Activated CD4-positive, CD25-positive, alpha-beta regulatory T cell treated with anti-CD3 and anti-CD28 coated beads, Interleukin-2, amount 50 U/mL, for 24 hours (primary cell): ENCODE data around the gene CACNG8.
"Not testable (repeated sequence)": the region's sequence is repeated elsewhere in the genome, so short reads cannot be mapped to it uniquely, and the experiment has no call there.

Experiments
- ATAC-seq, 2 donors: fragments of 150-1000 bp; cut with Tn5 transposase; one replicate each; pipeline ENCODE4 v1.10.0; 2021; ENCODE audit warnings: mild to moderate bottlenecking in 1 of 2, moderate library complexity in 1 of 2

Gene CACNG8

DNA sequence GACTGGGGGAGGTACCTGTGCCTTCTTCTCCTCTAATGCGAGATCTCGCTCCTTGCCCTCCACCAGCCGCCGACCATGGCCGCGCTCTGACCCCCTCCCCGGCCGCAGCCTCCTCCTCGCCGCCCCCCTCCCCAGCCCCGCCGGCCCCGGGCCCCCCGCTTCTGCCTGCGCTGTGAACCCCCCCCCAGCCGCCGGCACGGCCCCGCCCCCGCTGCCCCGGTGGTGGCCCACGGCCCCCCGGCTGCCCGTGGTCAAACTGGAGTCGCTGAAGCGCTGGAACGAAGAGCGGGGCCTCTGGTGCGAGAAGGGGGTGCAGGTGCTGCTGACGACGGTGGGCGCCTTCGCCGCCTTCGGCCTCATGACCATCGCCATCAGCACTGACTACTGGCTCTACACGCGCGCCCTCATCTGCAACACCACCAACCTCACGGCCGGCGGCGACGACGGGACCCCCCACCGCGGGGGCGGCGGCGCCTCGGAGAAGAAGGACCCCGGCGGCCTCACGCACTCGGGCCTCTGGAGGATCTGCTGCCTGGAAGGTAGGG, at the start of gene CACNG8:
Gene CACNG8 (plus strand): TSS at position 51 of the 545 bp plus-strand sequence.
- no peak for ATAC-seq

DNA sequence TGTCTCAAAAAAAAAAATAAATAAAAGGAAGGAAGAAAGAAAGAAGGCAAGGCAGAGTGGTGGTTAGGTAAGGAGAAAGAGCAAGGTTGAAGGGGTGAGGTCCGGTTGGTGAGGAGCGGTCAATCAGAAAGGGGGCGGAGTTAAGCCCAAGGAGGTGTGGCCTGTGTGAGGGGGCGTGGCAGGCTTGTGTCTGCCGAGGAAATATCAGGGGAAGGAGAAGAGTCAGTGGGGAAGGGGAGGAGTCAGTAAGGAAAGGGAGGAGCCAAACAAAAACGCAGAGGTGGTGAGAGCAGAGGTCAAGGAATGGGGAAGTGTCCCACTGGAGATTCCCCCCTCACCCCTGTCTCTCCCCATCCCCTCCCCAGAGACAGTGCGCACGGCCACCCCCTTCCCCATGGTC, 47.7 kb upstream of the CACNG8 start:
- ATAC-seq = no peak

DNA sequence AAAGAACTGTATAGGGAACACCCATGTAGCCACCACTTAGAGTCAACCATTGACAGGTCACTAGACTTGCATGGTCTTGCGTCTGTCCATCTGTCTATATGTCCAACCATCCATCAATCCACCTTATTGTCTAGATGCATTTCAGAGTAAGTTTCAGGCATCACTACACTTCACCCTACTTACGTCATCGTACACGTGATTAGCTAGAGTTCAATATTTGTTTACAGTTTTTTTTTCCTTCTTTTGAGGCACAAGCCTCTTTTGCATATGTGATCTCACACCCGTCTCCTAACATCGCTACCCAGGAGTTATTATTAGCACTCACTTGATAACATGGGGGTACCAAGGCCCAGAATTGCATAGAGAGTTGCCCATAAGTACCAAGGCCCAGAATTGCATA, 46.7 kb upstream of the CACNG8 start:
- ATAC-seq = no peak

DNA sequence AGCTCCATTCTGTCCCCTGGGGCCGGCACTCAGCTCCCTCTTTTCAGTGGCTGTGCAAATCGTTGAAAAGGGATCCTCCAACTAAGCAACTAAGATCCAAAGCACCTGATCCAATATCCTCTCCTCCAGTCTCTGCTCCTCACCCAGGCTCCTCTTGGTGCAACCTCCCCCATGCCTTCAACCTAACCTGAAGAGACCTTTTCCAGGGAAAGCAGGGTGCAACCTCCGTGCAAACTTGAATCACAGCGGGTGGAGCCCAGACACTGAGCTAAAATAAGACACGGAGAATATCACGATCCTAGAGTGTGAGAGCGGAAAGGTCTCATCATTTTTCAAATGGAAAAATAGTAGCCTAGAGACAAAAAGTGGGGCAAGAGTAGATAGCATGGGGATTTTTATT, 45.4 kb upstream of the CACNG8 start:
- no peak for ATAC-seq

DNA sequence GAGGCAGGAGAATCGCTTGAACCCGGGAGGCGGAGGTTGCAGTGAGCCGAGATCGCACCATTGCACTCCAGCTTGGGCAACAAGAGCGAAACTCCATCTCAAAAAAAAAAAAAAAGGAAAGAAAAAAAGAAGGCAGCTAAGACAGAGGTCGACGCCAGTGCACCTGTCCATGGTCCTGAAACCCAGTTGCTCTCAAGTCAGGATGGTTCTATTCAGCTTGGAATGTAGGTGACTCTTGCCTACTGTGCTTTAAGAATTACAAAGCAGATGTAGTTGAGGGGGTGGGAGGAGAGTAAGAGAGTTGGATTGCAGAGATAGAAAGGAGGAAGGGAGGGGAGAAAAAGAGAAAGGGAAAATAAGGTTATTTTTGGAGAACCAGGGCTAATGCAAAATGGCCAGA, 35.0 kb upstream of the CACNG8 start:
- ATAC-seq = no peak

DNA sequence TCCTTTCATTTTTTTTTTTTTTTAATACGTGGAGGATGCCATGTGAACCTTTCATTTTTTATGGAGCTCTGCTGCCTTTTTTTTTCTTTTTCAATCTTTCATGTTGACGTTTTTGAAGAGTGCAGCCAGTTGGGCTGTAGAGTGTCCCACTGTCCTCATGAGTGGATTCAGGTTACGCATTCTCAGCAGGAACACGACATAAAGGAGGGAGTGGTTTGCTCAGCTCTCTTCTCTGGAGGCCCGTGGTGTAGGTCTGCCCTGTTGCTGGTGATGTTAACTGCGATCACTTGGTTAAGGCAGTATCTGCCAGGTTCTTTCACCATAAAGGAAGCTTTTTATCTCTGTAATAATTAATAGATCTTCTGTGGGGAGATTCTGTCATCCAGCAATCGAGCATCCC, 26.7 kb upstream of the CACNG8 start:
- ATAC-seq = no peak

DNA sequence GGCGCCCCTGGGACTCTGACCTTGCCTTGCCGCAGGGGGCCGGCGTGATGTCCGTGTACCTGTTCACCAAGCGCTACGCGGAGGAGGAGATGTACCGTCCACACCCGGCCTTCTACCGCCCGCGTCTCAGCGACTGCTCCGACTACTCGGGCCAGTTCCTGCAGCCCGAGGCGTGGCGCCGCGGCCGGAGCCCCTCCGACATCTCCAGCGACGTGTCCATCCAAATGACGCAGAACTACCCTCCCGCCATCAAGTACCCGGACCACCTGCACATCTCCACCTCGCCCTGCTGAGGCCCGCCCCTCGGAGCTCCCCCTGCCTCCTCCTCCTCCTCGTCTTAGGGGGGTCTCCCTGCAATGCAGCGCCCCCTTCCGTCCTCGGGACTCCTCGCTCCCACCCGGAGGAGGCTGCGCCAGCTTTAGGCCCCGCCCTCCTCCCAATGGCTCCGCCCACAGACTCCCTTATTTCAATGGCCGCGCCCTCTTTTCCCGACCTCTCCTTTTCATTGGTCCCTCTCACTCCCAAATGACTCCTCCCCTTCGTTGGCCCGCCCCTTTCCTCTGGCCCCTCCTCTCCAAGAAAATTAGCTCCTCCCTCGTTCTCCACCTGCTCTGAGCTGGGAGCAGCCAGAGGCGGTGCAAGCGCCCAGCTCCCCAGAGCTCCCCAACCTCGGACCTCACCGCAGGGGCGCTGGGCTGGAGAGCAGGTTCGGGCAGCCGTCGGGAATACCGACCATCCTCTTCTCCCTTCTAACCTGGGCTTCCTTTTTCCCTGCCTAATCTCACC, 20.5 kb upstream of the CACNG8 start:
- no peak for ATAC-seq

DNA sequence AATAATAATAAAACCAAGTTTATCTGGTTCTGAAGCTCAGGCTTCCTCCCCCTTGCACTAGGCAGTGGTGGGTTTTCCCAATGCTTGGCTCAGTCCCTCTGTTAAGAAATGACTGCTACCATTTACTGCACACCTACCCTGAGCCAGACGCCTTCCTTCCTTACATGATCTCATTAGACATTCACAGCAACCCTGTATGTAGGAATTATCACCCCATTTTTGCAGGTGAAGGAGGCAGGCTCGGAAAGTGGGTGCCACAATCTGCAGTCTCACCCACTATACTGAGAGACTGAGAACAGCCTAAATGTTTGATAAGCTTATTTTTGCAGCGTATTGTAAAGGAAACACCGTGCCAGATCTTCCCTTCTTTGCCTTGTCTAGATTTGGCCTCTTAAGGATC, 18.3 kb upstream of the CACNG8 start:
- no peak for ATAC-seq

DNA sequence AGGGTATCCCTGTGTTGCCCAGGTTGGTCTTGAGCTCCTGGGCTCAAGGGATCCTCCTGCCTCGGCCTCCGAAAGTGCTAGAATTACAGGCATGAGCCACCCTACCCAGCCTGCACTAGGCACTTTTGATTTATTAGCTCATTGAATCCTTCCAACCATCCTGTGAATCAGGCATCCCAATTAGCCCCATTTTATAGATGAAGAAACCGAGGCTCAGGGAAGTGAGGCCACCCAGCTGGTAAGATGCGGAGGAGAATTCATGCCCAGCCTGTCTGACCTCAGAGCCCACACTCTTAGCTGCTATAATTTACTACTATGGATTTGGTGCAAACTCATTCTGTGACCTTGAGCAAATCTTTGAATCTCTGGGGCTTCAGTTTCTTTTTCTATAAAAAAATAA, 17.8 kb upstream of the CACNG8 start:
- no peak for ATAC-seq

DNA sequence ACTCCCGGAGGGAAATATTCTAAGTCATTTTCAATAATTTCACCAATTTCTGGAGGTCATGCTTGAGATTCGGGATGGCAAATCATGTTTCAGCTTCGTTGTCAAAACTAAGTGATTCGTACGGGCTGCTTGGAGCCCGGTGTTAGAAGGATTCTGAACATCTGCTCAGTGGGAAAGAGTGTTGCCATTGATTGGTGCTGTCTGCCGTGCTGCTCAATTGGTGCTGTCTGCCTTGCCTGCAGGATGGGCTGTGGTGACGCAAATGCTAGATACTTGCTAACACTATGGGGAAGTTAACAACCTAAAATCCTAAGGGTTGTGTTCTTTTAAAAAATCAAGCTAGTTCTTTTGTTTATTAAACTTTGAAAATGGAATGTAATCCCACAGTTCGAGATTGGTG, 17.3 kb upstream of the CACNG8 start:
- ATAC-seq = no peak

DNA sequence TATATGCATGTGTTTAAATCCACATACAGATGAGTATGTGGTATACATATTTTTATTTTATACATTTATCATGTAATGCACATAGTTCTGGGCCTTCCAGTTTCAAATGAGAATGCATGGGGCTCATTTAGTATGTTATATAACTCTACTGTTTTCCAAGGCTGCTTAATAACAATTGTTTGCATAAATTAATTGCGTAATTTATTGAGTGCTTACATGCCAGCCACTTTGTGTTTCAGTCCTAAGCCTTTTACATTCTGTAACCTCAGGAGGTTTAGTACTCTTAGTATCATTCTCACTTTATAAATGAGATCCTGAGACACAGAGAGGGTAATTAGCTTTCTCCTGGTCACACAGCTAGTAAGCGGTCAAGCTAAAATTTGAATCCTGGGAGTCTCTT, 16.7 kb upstream of the CACNG8 start:
- no peak for ATAC-seq

DNA sequence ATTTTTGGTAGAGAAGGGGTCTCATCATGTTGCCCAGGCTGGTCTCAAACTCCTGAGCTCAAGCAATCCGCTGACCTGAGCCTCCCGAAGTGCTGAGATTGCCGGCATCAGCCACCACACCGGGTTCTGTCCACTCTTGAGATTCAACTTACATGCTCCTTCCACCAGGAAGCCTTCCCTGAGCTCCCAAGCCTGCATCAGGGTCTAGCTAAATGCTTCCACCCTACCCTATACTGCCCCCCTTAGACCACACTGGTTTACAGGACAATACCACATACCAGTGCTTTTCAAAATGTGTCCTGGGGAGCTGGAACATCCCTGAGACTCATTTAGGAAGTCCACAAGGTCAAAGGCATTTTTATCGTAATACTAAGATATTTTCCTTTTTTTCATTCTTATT, 15.1 kb upstream of the CACNG8 start:
- ATAC-seq = no peak

DNA sequence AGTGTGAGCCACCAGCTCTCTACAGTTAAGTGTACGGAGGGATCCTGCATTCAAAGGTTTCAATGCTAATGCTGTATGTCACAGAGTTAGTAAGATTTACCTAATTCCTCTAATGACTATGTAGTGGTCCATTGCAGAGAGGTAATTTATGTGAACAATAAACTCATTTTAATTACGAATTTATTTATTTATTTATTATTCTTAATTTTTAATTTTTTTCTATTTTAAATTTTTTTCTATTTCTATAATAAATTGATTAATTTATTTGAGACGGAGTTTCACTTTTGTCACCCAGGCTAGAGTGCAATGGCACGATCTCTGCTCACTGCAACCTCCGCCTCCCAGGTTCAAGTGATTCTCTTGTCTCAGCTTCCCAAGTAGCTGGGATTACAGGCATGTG, 14.1 kb upstream of the CACNG8 start:
- not testable (repeated sequence) for ATAC-seq

DNA sequence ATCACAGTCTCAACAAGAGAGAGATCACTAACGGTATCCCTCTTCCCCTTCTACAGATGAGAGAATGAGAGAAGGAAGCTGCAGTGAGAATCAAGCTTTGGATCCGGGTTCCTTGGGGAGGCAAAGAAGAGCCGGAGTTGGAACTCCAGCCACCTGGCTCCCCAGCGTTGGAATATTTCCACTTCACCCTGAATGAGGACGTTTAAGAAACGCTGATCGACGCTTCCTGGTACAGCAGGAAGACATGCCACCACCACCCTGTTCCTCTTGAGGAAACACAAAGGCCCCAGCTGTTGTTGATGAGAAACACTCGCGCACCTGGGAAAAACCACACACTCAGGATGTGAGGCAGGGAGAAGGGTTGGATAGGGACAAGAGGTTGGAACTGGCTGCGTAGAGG, 11.3 kb upstream of the CACNG8 start:
- no peak for ATAC-seq

DNA sequence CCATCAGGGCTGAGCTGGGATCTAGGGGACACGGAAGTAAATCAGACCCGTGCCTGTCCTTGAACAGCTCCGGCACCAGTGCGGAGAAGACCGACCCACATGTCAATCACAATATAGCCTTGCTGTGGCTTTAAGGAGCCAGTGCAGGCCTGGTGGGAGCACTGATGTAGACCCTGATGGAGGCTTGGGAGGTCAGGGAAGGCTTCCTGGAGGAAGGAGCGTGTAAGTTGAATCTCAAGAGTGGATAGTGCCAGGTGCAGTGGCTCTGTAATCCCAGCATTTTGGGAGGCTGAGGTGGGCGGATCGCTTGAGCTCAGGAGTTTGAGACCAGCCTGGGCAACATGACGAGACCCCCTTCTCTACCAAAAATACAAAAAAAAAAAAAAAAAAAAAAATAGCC, 10.8 kb upstream of the CACNG8 start:
- no peak for ATAC-seq

DNA sequence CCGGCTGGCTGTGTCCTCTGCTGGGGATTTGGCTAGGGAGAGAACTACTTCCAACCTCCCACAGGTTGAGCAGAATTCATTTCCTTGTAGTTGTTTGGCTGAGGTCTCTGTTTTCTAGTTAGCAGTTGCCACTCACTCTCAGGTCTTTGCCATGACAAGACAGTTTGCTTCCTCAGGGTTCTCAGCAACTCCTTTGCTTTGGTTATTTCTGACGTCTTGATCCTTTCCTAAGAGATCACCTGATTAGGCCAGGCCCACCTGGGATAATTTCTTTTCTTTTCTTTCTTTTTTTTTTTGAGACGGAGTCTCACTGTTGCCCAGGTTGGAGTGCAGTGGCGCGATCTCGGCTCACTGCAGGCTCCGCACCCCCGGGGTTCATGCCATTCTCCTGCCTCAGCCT, 9.4 kb upstream of the CACNG8 start:
- no peak for ATAC-seq

DNA sequence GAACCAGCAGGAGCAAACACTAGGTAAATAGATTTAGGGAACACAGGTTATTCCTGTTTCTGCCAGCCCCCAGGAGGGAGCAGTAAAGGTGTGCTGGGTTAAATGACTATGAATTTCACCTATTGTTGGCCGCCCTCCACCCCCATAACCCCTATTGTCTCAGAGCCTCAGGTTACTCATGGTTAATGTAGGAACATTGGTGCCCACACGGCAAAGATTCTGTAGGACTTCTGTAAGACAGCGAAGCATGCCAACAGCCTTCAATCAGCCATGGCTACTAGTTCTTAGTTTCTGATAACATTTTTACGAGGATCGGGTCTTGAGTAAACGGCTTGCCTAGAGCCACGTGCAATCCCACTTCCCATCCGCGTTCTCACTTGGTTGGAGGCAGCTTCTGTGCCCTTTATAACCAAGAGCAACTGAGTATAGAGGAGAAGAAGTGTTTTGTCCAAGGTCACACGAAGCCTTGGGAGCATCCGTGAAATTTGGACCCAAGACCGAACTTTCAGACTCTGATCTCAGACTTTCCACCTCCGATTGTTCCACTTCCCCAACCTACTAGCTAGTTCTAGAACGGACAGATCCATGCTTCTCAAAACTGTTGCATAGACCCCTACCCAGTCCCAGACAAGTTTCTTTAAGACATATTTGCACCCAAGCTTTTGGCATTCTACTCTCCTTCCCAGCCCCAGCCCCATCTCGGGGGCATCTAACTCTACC, 5.1 kb upstream of the CACNG8 start:
- no peak for ATAC-seq

DNA sequence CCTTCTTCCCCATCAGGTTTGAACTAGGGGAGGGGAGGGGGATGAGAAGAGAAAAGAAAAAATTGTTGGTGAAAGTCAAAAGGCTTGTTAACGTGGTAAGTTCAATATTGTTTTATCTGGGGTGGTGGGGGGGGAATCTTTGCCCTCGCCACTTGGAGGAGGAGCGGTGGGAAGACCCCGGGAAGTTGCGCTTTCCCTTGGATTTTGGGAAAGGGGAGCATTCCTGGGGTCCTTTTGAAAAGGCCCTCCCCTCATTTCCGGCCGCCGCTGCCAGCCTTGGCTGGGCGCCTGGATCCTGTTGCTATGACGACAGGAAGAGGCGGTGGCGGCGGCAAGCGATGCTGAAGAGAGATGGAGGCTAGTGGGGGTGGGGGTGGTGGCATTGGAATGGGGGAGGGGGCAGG, 4.6 kb upstream of the CACNG8 start:
- no peak for ATAC-seq

DNA sequence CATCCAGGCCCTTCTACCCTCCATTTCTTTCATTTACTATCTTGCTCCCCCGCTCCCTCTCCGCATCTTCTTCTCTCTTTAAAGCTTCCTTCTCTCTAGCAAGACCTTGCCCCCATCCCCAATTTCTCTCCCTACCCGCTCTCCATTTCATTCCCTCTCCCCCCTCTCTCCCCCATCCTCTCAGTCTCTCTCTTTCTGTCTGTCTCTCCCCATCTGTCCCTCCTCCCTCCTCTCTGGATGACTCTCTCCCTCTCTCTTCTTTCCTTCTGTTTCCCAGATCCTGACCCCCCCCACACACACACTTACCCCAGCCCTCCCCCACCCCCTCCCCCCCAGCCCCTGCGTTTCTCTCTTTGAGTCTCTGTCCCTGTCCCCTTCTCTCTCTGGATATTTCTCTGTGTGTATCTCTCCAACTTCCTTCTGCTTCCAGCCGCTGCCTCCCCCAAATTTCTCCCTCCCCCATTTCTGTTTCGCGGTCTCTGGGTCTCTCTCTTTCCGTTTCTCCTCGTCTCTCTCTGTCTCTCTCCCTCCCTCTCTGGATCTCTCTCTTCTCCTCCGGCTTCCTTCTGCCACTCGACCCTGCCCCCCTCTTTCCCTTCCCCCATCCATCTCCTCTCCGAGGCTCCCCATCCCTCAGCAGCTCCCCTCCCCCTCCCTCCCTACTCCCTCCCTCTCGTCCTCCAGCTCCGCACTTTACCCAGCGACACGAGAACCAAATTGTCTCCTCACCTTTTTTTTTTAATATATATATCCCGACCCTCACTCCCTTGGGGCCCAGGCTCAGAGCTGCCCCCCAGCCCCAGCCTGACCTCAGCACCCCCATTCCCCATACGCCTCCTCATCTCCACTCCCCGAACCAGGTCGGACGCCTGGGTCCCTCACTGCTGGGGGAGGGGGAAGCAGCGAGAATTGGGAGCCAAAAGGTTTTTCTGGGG, 3.6 kb upstream of the CACNG8 start:
- ATAC-seq = no peak

DNA sequence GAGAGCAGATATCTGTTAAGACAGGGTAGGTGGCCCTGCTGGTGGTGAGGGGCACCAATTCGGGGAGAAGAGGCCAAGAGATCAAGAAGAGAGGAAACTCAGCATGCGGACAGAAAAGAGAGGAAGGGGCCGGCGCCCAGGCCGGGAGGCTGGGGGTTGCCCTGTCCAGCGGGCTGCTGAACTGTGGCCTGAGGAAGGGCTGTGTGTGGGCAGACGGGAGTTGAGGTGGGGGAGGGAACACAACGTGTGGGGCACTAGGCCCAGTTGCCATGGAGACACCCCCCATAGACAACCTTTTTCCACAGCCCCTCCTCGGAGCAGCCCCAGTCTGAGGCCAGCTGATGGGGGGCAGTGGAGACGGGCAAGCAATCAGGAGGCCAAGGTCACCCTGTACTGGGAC, 2.5 kb upstream of the CACNG8 start:
- ATAC-seq = no peak

DNA sequence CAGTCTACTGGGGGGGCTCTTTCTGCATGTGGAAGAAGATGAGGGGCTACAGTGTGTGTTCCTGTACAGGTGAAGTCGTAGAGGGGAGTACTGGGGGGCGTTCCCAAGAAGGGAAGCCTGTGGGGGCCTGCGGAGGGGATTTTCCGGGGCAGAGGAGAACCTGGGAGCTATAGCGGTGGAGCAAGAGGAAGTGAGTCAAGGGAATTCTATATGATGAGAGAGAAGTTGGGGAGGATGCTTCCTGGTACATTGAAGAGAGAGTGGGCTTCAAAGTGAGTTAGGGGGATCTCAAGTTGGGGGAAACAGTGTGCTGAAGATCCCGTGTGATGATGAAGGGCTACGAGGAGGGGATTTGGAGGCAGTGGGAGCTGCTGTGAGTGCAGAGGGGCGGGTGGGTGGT, 1.9 kb upstream of the CACNG8 start:
- ATAC-seq = no peak

DNA sequence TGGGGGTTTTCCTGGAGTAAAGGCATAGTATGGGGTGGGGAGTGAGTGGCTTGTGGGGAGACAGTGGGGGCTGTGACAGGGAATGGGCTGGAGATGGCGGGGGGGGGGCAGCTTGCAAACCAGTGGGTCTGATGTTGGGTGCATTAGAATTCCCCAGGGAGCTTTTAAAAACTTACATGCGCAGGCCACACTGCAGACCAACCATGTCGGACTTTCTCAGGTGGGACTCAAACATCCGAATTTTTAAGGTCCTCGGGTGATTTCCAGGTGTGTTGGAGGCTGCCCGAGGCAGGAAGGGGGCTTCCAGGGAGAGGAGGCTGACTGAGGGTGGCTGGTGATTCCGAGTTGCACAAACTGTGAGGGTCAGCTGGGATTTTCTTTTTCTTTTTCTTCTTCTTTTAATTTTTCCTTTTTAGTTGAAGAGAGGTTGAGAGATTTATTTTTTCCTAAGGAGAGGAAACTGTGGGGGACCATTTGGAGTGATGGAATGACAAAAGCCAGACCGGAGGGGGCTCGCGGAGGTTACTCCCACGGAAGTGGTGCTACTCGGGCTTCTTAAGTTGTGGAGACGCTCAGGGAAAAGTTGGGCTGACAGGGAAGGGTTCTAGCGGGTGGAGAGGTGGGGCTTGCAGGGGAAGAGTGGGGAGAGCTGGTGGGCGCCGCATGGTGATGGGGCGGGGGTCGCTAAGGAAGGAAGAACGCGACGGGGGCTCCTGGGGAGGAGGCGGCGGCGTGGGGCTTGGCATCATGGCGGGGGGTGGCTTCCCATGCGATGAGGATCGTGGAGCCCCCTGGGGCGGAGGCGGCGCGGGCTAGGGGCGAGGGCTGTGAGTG, 997 bp upstream of the CACNG8 start:
- no peak for ATAC-seq
